ENCODE data around the gene MN1. TPM values are rescaled to one million over a fixed set of nuclear protein-coding genes. Genes with fewer than 3 reads are reported as not detected.

MN1 gene
- total and polyA plus RNA-seq, 8 donors = 0.54 to 2.6 (median 0.91) TPM

DNA sequence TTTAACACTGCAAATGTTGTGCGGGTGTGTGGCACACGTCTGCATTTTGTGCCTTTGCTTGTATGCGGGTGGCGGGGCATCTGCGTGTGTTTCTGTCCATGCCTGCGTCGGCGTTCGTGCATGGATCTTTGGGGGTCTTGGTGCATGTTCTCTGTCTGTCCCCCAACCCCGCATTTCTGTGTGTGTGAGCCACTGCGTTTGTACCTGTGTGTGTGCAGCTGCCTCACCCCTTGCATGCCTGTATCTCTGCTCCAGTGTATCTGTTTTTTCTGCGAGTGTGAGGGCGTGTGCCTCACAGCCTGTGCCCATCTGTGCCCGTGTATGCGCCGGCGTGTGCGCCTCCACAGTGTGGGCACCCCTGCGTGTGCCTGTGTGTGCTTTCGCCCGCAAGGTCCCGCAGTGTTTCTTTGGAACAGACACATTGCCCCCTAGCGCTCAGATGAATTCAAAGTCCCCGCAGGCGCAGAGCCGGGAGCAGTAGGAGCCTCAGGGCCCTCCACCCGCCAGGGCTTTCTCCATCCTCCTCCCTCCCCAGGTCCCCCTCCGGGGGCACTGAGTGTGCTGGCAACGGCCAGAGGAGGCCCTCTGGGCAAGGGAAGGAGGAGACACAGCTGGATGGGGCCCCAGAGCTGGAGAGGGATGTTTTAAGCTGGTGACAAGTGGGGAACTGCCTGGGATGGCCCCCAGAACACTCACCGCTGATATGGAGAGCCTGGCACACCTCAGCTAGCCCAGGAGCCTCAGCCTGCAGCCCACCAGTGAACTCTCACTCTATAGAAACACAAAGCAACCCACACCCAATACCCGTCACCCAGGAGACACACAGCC lies 3.1 kb upstream of the MN1 start:
- Histone ChIP-seq H3K27me3 (no peaks in the 10 kb centered on the region), H3K4me1 (peaks cover 0 to 10% (median 0%) of the 10 kb centered on the region in 3 donors), H3K9me3 (no peaks in the 10 kb centered on the region), H3K36me3 (no peaks in the 10 kb centered on the region), H3K4me3 (no peak overlapping the region), H3K27ac (no peak overlapping the region)
- ATAC-seq (peak; percentile 42 to 65 (median 62)), DNase-seq (peak; percentile 49 to 82 (median 70)), FAIRE-seq (no peak)
- TF ChIP-seq, protein P1, sequence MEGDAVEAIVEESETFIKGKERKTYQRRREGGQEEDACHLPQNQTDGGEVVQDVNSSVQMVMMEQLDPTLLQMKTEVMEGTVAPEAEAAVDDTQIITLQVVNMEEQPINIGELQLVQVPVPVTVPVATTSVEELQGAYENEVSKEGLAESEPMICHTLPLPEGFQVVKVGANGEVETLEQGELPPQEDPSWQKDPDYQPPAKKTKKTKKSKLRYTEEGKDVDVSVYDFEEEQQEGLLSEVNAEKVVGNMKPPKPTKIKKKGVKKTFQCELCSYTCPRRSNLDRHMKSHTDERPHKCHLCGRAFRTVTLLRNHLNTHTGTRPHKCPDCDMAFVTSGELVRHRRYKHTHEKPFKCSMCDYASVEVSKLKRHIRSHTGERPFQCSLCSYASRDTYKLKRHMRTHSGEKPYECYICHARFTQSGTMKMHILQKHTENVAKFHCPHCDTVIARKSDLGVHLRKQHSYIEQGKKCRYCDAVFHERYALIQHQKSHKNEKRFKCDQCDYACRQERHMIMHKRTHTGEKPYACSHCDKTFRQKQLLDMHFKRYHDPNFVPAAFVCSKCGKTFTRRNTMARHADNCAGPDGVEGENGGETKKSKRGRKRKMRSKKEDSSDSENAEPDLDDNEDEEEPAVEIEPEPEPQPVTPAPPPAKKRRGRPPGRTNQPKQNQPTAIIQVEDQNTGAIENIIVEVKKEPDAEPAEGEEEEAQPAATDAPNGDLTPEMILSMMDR (IDR thresholded peaks at IDR 0.05) = peak; percentile 31 to 59 (median 51)
- intact Hi-C loops (cut with DNase I) = loop anchor here in 2 of 3 donors (10.0 kb wide), 2 partner anchors 1050 to 1120 kb away; no protein-coding TSS in a partner anchor
- WGBS, 2 donors = 30 to 36% methylated on average over 30 to 31 of the region's 31 CpGs

DNA sequence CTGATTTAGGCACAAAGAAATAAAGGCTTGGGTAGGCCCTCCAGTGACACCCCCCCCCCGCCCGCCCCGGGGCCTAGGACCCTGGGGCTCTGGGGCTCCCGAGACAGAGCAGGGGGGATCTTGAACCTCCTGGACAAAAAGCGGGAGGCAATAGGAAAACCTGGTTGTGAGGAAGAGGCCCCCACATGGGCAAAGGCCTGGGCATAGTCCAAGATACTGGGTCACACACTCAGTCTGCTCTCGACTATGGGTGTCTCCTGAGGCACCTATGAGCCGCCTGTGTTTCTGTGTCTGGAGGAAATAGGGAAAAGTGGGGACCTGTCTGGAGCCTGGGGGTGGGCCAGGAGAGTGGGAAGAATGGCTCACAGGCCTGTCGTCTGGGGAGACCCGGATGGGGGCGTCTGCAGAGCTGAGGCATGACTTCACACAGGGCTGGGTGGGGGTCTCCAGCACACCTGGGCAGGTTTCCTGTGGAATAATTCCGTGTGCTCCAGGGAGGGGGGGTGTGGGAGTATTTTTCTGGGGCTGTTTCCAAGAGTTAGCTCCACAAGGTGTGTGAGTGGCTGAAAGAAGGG lies 2.4 kb upstream of the MN1 start:
- ATAC-seq = no peak
- Histone ChIP-seq H3K27me3 (no peaks in the 10 kb centered on the region), H3K4me3 (no peak overlapping the region), H3K9me3 (no peaks in the 10 kb centered on the region), H3K4me1 (peaks cover 0 to 10% (median 0%) of the 10 kb centered on the region in 3 donors), H3K36me3 (no peaks in the 10 kb centered on the region), H3K27ac (no peak overlapping the region)
- FAIRE-seq = no peak
- 69 to 77% methylated on average over 11 of the region's 11 CpGs for WGBS, 2 donors
- intact Hi-C loops (cut with DNase I) = loop anchor here in 2 of 3 donors (10.0 kb wide), 2 partner anchors 1049 to 1119 kb away; no protein-coding TSS in a partner anchor
- TF ChIP-seq, protein P1 (IDR thresholded peaks at IDR 0.05) = no peak
- DNase-seq = no peak

DNA sequence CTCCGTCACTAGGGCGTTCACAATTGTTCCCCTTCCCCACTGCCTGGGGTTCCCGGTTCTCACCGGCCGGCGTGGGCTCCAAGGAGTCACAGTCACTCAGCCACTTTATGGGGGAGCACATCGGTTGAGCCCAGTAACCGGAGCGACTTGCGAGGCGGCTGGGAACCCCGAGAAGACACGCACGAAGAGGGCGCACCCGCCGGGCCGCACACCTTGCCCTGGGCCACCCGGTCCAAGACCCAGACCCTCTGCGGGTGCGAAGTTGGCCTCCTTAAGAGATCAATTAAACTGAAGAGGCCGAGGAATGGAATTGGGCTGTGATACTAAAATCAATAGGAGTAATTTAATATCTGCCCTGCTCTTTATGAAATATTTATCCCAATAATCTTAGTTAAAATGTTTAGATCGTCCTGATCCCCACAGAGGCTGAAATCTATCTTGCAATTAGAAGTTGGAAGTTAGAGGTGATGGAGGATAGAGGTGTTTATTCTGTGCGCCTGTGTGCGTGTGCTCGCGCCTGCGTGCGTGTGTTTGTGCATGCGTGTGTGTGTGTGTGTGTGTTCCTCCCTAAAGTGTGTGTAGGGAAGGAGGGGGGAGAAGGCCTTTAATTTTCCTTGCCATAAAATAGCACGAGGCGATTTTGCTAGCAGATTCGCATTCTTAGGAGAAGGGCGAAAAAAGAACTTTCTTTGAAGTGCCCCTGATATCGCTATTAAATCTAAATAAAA lies 954 bp upstream of the MN1 start:
- peak; percentile 6 to 21 (median 9) for ATAC-seq
- TF ChIP-seq, protein P1 (IDR thresholded peaks at IDR 0.05) = no peak
- no peak for FAIRE-seq
- no peaks in the 10 kb centered on the region for H3K27me3 ChIP-seq
- H3K36me3 ChIP-seq = no peaks in the 10 kb centered on the region
- DNase-seq = peak in 1 of 6 donors; percentile 58
- peak overlapping the region; percentile 57 to 83 (median 66) for H3K4me3 ChIP-seq
- intact Hi-C loops (cut with DNase I) = loop anchor here in 2 of 3 donors (10.0 kb wide), 2 partner anchors 1048 to 1118 kb away; no protein-coding TSS in a partner anchor
- H3K9me3 ChIP-seq = no peaks in the 10 kb centered on the region
- H3K4me1 ChIP-seq = peaks cover 0 to 10% (median 0%) of the 10 kb centered on the region in 3 donors
- peak overlapping the region in 2 of 4 donors; percentile 62 to 71 for H3K27ac ChIP-seq
- 12 to 14% methylated on average over 35 of the region's 35 CpGs for WGBS, 2 donors

DNA sequence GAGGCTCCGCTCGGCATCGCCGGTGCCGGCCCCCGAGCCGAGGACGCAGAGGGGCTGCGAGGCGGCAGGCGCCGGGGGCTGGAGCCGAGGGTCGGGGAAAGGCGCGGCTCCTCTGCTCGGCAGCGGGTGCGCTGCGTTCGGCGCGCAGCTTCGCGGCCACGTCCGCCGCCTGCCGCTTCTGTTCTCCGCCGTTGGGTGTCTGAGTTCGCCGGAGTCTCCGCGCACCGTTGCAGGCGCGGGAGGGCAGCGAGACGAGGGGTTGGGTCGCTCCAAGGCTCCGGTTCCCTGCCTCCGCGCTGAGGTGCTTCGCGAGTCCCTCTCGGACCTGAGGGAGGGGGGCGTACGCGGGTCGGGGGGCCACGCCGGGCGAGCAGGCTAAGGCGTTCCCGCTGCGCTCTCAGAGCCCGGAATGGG lies 347 bp downstream of the MN1 start:
- DNase-seq = peak in 4 of 6 donors; percentile 31 to 81 (median 60)
- FAIRE-seq = no peak
- no peaks in the 10 kb centered on the region for H3K27me3 ChIP-seq
- ATAC-seq = peak; percentile 58 to 68 (median 61)
- H3K9me3 ChIP-seq = no peaks in the 10 kb centered on the region
- peak overlapping the region; percentile 57 to 83 (median 66) for H3K4me3 ChIP-seq
- peaks cover 0 to 10% (median 0%) of the 10 kb centered on the region in 3 donors for H3K4me1 ChIP-seq
- H3K27ac ChIP-seq = peak overlapping the region in 3 of 4 donors; percentile 26 to 71 (median 62)
- no peaks in the 10 kb centered on the region for H3K36me3 ChIP-seq
- 0 to 1% methylated on average over 41 to 58 of the region's 58 CpGs for WGBS, 2 donors
- TF ChIP-seq, protein P1 (IDR thresholded peaks at IDR 0.05) = no peak
- intact Hi-C loops (cut with DNase I) = loop anchor here in 2 of 3 donors (10.0 kb wide), 2 partner anchors 1046 to 1116 kb away; no protein-coding TSS in a partner anchor
